GM21717 (cell line): ENCODE data around the gene DLL3.
A peak's percentile ranks its signal among the peaks of the same experiment; 100 is the strongest.

ENCODE experiments used
- ATAC-seq: cut with Tn5 transposase; IDR thresholded peaks from one replicate; pipeline ENCODE4 v1.9.1; 2021; ENCODE audit warnings: mild to moderate bottlenecking, moderate library complexity; ENCODE audit not compliant: unreplicated experiment

Gene DLL3

DNA sequence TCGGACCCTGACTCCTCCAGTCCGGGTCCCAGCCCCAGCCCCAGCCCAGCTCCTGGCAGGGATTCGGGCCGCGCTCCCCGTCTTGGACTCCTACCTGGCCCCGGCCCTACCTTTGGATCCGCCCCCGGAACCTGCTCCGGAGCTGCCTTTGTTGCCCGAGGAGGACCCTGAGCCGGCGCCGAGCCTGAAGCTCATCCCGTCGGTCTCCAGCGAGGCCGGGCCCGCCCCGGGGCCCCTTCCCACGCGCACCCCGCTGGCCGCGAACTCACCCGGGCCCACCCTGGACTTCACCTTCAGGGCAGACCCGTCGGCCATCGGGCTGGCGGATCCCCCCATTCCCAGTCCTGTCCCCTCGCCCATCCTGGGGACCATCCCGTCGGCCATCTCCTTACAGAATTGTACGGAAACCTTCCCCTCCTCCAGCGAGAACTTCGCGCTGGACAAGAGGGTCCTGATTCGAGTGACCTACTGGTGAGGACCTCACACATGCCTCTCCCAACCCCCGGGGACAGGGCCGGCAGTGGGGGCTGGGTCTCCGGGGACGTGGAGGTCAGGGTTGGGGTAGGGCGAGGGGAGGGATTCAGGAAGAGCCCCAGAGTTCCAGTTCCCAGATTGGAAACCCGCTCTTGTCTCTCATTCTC, 16.9 kb downstream of the DLL3 start:
- ATAC-seq, result no peak

DNA sequence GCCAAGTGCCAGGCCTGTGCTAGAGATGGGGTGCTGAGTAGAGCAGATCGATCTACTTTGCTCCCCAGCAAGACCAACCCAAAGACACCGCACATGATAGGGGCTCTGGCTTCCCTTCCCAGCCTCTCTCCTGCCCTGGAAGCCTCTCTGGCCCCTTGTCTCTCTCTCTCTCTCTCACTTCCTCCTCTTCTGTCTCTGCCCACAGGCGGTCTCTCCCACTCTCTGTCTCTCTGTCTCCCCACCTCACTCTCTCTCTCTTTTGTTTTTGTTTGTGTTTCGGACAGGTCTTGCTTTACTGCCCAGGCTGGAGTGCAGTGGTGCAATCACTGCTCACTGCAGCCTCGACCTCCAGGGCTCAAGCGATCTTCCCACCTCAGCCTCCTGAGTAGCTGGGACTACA, 17.5 kb downstream of the DLL3 start:
- no peak for ATAC-seq

DNA sequence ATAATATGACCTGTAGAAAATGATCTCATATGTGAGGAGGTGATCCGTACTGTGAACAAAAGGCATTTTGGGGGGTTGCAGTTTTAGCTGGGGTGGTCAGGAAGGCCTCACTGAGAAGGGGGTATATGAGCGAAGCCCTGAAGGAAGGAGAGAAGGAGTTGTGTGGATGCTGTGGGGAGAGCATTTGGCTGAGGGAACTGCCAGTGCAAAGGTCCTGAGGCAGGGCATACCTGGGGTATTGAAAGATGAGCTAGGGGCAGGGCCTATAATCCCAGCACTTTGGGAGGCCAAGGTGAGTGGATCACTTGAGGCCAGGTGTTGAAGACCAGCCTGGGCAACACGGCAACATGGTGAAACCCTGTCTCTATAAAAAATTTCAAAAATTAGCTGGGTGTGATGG, 18.7 kb downstream of the DLL3 start:
- ATAC-seq, result no peak

DNA sequence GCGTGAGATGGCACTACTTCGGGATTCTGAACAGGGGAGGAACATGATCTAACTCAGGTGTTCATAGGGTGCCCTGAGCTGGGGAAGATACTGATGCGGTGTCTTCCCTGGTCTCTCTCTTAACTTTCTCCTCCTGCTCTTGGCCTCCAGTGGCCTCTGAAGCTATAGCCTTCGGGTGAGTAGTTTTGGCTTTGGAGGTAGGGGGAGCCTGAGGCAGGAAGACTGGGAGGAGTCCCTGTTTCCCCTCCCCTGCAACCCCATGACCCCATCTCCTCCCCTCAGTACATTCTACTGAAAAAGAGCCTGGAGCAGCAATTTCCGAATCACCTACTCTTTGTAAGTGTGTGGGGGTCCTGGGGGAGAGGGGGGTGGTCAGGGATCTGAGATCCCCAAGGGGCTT, 19.7 kb downstream of the DLL3 start:
- no peak for ATAC-seq

DNA sequence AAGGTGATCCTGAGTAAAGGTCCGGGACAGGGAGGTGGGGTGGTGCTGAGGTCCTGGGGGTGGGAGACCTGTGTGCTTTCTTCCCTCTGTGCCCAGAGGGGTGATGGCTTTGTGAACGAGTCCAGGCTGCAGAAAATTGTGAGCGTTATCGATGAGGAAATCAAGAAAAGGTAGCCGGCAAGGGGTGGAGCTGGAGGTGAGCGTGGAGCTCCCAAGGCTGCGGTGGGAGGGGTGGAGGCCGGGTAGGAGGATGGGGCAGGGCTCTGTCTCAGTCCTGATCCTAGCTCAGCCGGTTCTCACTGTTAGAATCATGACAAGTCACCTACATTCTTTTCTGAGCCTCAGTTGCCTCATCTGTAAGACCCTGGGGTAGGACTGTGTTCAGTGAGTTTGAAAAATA, 20.2 kb downstream of the DLL3 start:
- ATAC-seq, result no peak

DNA sequence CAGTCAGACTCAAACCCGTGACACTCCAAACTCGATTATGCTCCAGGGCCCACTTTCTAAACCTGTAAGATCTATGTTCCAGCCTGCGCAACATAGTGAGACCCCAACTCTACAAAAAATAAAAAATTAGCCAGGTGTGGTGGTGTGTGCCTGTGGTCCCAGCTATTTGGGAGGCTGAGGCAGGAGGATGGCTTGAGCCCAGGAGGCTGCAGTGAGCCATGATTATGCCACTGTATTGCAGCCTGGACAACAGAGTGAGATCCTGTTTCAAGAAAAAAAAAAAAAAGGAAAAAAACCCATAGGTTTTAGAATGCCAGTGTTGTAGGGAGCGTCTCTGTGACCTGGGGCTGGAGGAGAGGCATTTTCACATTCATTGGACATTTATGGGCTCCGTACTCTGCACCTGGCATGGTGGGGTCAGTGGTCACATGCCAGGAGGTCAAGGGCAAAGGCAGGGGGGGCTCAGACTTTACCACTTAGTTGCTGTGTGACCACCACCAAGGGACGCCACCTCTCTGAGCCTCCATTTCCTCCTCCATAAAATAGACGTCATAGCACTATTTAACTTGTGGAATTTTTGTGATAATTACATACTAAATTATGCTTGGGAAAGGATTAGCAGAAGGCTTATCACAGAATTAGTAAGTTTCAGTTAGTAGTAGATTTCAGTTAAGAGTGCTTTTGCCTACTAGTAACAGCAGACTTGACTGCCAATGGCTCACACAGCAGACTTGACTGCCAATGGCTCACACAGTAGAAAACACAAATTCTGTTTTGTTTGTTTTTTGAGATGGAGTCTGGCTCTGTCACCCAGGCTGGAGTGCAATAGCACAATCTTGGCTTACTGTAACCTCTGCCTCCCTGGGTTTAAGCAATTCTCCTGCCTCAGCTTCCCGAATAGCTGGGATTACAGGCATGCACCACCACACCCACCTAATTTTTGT, 22.1 kb downstream of the DLL3 start:
- no peak for ATAC-seq

DNA sequence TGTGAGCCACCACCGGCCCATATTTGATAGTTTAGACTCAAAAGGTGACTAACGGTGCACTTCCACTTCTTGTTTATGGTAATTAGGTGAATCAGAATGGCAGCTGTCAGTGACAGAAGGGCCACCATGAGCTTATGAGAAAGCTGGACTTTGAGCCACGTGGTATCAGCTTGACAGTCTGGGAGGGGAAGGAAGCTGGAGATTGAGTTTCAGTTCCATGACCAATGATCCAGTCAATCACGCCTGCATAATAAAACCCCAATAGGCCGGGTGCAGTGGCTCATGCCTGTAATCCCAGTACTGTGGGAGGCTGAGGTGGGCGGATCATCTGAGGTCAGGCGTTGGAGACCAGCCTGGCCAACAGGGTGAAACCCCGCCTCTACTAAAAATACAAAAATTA, 25.7 kb downstream of the DLL3 start:
- no peak for ATAC-seq

DNA sequence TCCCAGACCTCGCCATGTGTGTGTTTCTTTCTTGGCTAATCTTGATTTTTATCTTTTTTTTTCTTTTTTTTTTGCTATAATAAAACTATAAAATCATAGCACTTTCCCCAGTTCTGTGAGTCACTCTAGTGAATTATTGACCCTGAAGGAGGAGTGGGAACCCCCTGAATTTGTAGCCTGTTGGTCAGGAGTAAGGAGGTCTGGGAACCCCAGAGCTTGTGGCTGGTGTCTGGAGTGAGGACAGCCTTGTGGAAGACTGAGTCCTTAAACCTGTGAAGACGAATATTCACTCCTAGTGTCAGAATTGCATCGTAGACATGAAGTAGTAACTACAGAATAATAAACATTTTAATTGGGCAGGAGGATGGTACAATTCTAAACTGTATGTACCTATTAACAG, 26.5 kb downstream of the DLL3 start:
- no peak for ATAC-seq

DNA sequence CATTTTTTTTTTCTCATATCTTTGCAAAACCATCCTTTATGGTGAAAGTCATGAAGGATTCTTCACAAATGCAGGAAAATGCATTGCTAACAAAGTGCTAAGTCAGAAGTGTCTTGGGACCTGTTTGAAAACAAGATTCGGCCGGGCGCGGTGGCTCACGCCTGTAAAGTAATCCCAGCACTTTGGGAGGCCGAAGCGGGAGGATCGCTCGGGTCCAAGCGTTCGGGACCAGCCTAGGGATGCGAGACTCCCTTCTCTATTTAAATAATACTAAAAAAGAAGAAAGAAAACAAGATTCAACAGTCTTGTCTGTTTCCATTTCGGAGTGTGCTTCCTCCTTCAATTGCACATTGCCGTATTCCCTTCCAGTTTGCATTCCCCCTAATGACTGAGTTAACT, 33.1 kb downstream of the DLL3 start:
- no peak for ATAC-seq

DNA sequence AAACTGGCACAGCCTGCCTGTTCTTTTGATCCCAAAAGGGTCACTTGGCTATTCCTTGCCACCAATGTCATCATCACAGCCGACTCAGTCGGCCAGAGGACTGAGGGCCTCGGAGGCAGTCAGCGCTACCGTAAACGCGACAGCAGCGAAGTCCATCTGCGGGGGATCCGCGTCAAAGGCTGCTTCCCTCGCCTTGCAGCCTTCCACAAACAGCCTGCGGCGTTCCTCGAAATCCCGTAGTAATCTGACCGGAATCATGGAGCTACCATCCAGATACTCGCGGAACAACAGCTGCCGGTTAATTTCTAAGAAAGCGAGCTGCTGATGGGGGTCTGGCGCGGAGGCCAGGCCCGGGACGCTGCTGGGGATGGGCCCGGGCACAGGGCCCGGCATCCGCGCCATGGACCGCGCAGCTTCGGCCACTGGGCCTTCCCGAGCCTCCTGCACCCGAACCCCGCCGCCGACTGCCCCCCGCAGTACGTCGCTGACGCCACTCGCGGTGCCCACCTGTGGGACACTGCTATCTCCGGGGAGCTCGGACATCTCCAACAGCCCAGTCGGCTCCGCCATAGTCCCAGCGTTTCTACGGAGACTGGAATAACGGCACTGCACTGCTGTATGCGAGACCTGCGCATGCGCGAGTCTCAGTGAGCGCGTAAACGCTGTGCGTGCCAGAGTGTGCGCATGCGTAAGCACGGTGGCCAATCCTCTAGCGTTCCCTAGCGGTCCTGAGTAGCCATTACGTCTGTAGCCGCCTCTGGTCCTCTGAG, 33.7 kb downstream of the DLL3 start, which contains the start of gene EID2B:
Gene EID2B (minus strand): TSS at position 620 of the 770 bp plus-strand sequence. CDS start 50 bp downstream, at position 570.
- peak; percentile 72 for ATAC-seq

DNA sequence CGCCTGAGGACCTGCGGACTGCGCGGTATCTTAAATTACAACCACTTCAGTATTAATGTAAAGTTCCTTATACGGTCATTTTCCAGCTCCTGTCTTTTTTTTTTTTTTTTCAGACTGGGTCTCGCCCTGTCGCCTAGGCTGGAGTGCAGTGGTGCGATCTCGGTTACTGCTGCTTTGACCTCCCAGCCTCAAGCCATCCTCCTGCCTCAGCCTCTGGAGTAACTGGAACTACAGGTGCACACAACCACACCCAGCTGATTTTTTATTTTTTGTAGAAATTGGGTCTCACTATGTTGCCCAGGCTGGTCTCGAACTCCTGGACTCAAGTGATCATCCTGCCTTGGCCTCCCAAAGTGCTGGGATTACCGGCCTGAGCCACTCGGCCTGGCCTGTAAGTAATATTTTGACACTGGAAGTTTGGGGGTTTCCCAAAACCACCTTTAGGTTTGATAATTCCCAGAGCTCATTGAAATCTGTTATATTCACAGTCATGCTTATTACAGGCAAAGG, 34.3 kb downstream of the DLL3 start:
- no peak for ATAC-seq

DNA sequence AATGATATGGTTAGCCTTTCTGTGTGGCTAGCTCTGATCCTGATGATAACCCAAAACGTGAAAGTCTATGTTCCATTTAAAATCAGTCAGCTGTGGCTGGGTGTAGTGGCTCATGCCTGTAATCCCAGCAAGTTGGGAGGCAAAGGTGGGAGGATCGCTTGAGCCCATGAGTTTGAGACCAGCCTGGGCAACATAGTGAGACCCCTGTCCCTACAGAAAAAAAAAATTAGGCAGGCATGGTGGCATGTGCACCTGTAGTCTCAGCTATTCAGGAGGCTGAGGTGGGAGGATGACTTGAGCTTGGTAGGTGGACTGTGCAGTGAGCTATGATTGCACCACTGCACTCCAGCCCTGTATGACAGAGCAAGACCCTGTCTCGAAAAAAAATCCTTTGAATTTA, 35.0 kb downstream of the DLL3 start:
- ATAC-seq, result no peak

DNA sequence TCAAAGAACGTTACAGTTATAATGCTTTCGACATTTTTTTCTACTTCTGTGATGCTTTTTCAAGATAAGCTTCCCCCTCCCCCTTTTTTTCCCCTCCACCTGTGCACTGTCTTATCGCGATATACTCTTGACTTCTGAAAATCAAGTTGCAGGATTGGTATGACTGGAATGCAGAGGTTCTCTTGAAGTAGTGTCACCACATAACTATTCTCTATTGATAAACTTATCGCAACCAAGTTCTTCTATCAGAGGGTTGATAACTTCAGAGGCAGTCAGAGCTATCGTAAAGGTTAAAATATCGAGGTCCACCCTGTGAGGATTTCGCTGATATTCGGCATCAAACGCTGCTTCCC, 40.4 kb downstream of the DLL3 start:
- ATAC-seq, result no peak

DNA sequence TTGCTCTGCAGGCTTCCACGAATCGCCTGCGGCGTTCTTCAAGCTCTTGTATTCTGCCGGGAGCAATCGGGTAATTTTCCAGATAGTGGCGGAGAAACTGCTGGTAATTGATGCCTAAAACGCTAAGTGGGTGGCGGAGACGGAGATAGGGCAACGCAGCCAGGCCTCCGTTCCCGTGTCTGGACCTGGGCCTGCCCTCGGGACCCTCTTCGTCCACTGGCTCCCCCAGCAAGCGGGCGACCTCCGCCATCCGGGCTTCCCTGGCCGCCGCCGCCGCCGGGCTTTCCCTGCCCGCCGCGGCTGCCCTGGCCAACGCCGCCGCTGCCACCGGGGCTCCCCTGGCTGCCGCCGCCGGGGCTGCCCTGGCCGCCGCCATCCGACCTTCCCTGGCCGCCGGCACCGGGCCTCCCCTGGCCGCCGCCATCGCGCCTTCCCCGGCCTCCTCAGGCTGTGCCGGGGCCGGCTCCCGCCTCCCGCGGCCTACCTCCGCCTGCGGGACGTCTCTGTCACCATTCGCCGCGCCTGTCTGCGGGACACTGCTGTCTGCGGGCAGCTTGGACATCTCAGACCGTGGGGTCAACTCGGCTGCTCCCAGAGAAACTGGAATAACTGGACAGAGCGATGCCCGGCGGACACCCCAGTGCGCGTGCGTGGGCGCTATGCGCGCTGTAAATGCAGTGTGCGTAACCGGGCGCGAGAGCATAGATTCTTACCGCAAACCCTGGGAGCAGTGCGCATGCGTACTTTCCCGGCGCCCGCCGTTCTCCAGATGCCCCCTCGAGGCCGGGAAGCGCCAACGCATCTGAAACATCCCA, 41.0 kb downstream of the DLL3 start, which contains the start of gene EID2:
Gene EID2 (minus strand): TSS at position 644 of the 815 bp plus-strand sequence. CDS start 82 bp downstream, at position 562.
- ATAC-seq, result peak; percentile 66

DNA sequence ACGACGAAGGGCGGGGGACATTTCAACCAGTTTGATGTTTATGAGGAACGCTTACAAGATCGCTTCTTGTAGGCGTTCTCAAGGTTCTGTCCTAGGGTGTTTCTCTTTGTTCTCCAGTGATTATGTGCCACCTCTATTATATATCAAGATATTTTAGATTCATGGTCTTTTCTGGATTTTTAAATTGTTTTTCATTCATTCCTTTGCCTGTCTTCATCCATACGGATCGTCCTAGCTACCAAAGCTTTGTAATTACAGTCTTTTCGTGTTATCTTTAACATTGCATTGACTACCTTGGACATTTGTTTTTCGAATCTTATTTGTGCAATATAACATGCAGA, 41.6 kb downstream of the DLL3 start:
- ATAC-seq, result no peak

DNA sequence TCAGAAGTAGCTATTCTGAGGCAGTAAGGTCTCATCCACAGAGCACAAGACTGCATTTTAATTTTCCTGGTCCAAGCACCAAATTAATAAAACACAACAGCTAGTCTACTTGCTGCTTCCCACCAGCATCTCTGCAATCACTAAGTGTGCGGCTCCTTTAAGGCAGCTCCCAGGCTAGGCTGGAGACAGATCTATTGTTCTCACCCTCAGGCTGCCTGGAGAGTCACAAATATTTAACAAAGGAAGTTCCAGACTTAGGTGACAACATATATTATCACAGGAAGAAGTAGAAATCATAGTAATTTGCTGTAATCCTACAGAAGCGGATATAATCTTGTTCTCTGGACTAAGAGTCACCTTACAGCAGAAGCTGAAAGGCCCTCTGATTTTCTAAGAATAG, 43.5 kb downstream of the DLL3 start:
- no peak for ATAC-seq

DNA sequence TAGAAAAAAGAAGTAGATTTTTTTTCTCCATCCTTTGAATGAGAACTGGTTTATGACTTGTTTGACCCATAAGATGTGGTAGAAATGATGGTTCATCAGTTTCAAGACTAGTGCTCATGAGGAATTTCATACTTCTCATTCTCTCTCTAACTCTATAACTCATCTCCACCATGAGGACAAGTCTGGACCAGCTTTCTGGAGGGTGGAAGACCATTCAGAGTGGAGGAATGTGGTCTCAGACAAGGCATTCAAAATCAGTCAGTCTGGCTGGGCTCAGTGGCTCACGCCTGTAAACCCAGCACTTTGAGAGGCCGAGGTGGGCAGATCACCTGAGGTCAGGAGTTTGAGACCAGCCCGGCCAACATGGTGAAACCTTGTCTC, 44.7 kb downstream of the DLL3 start:
- no peak for ATAC-seq

DNA sequence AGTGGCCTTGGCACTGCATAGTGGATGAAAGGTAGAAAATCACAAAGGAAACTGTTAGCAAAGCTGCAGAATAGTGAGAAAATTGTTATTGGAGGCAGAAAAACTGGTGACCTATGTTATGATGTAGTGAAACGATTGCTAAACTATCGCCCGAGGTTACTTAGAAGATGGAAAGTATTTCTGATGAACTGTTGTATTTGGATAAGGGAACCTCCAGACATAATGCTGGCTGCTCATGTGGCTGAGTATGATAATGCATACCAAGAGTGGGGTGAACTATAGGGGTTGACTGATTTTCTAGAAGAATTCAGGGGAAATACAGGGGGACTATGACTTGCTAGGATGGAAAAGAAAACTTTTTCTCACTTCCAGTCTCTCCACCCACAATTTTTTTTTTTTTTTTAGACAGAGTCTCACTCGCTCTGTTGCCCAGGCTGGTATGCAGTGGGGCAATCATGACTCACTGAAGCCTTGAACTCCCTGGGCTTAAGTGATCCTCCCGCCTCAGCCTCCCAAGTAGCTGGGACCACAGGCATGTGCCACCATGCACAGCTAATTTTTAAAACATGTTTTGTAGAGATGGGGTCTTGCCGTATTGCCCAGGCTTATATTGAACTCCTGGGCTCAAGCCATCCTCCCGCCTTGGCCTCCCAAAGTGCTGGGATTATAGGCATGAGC, 45.6 kb downstream of the DLL3 start:
- ATAC-seq, result no peak

DNA sequence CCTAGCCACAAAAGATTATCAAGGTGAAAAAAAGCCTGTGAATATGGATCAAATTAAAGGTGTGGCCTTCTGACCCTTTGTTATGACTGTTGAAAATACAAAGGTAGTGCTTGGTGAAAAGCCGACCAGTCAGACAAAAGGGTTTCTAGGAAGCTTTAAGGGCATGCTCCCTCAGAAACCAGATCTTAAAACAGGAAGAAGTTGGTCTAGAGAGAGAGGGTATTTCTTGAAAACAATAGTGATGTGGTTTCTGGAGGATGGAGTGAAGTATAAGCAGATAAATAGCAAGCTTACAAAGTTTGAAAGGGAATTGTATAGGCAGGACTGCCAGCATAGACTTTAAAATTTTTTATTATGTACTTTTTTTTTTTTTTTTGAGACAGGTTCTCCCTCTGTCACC, 46.2 kb downstream of the DLL3 start:
- ATAC-seq, result no peak

DNA sequence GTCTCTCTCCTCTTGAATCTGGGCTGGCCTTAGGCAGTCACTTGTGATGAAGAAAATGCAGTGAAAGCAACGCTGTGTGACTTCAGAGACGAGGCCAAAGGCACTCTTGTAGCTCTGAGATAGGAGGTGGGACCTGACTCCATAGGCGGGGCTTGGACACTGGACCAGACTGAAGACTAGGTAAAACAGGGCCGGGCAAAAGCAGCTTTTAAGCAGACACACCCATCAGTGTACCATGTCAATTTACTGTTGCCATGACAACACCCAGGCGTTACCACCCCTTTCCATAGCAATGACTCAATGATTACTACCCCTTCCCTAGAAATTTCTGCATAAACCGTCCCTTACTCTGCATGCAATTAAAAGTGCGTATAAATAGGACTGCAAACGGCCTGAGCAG, 47.9 kb downstream of the DLL3 start:
- no peak for ATAC-seq
